ENCODE data around the gene PDPK1. TPM values are rescaled to one million over a fixed set of nuclear protein-coding genes. Genes with fewer than 3 reads are reported as not detected.
A peak's percentile ranks its signal among the peaks of the same experiment; 100 is the strongest.

PDPK1 gene
- total RNA-seq, 1 donor from 2014 or later, result 113 TPM

- Mint-ChIP-seq H3K4me3 (ENCODE audit: unreplicated experiment) (no peak overlapping the region), H3K27me3 (ENCODE audit: unreplicated experiment) (no peaks in the 10 kb centered on the region), H3K4me1 (ENCODE audit: low read depth, unreplicated experiment) (no peaks in the 10 kb centered on the region), H3K27ac (ENCODE audit: unreplicated experiment) (peak overlapping the region; percentile 43), H3K9me3 (ENCODE audit: unreplicated experiment) (peaks cover 5% of the 10 kb centered on the region), H3K36me3 (ENCODE audit: unreplicated experiment) (no peaks in the 10 kb centered on the region)
- DNase-seq, result no peak
- TF ChIP-seq, protein P1, sequence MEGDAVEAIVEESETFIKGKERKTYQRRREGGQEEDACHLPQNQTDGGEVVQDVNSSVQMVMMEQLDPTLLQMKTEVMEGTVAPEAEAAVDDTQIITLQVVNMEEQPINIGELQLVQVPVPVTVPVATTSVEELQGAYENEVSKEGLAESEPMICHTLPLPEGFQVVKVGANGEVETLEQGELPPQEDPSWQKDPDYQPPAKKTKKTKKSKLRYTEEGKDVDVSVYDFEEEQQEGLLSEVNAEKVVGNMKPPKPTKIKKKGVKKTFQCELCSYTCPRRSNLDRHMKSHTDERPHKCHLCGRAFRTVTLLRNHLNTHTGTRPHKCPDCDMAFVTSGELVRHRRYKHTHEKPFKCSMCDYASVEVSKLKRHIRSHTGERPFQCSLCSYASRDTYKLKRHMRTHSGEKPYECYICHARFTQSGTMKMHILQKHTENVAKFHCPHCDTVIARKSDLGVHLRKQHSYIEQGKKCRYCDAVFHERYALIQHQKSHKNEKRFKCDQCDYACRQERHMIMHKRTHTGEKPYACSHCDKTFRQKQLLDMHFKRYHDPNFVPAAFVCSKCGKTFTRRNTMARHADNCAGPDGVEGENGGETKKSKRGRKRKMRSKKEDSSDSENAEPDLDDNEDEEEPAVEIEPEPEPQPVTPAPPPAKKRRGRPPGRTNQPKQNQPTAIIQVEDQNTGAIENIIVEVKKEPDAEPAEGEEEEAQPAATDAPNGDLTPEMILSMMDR (IDR thresholded peaks at IDR 0.05; ENCODE audit: partially characterized antibody, unreplicated experiment), result no peak
These were observed 50.2 kb downstream of the PDPK1 start for GRCh38 chr16:2587891-2588565.

DNA sequence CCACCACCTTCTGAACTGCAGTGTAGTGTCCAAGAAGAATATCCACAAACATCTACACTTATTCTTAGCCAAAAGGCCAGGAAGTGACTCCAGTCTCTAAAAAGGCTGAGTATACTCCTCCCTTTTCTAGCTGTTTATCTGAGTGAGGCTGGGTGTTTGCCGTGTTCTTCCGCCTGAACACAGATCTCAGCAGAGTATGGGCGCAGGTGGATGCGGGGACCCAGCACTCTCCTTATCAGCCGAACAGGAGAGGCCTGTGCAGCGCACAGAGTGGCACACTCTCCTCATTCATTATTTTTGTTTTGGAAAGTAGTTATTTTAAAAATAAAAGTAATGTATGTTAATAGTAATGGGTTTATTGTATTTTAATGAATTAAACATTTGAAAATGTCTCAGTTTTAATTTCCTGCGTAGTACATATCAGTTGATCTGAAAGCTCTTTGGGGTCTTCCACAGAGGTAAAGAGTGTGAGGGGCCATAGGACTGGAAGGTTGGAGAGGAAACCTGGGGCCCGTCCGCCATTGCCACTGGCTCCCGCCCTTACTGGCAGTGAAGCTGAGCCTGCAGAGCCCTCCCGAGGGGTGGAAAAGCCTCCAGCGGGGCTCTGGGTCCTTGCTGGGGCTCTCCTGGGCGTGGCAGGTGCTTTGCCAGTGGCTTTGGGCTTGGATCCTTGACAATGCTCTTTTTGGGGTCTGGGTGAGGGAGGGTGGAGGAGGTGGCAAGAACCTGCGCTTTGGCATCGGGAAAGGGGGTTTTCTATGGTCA lies 53.8 kb downstream of the PDPK1 start:
- H3K9me3 Mint-ChIP-seq (ENCODE audit: unreplicated experiment), result peaks cover 9% of the 10 kb centered on the region
- H3K27ac Mint-ChIP-seq (ENCODE audit: unreplicated experiment), result peak overlapping the region; percentile 33
- H3K27me3 Mint-ChIP-seq (ENCODE audit: unreplicated experiment), result peaks cover 5% of the 10 kb centered on the region
- no peak for DNase-seq
- H3K4me3 Mint-ChIP-seq (ENCODE audit: unreplicated experiment), result no peak overlapping the region
- H3K36me3 Mint-ChIP-seq (ENCODE audit: unreplicated experiment), result no peaks in the 10 kb centered on the region
- peaks cover 9% of the 10 kb centered on the region for H3K4me1 Mint-ChIP-seq (ENCODE audit: low read depth, unreplicated experiment)
- TF ChIP-seq, protein P1 (IDR thresholded peaks at IDR 0.05; ENCODE audit: partially characterized antibody, unreplicated experiment), result no peak

GRCh38 chr16:2592786-2593185 lies 55.0 kb downstream of the PDPK1 start:
- no peak for DNase-seq
- Mint-ChIP-seq H3K4me1 (ENCODE audit: low read depth, unreplicated experiment) (peaks cover 9% of the 10 kb centered on the region), H3K36me3 (ENCODE audit: unreplicated experiment) (no peaks in the 10 kb centered on the region), H3K27me3 (ENCODE audit: unreplicated experiment) (peaks cover 5% of the 10 kb centered on the region), H3K4me3 (ENCODE audit: unreplicated experiment) (no peak overlapping the region), H3K27ac (ENCODE audit: unreplicated experiment) (no peak overlapping the region), H3K9me3 (ENCODE audit: unreplicated experiment) (peaks cover 9% of the 10 kb centered on the region)
- TF ChIP-seq, protein P1 (IDR thresholded peaks at IDR 0.05; ENCODE audit: partially characterized antibody, unreplicated experiment), result no peak

- peaks cover 5% of the 10 kb centered on the region for H3K27me3 Mint-ChIP-seq (ENCODE audit: unreplicated experiment)
- H3K9me3 Mint-ChIP-seq (ENCODE audit: unreplicated experiment), result peaks cover 9% of the 10 kb centered on the region
- TF ChIP-seq, protein P1 (IDR thresholded peaks at IDR 0.05; ENCODE audit: partially characterized antibody, unreplicated experiment), result no peak
- H3K36me3 Mint-ChIP-seq (ENCODE audit: unreplicated experiment), result no peaks in the 10 kb centered on the region
- no peak for DNase-seq
- H3K4me3 Mint-ChIP-seq (ENCODE audit: unreplicated experiment), result no peak overlapping the region
- peaks cover 9% of the 10 kb centered on the region for H3K4me1 Mint-ChIP-seq (ENCODE audit: low read depth, unreplicated experiment)
- H3K27ac Mint-ChIP-seq (ENCODE audit: unreplicated experiment), result no peak overlapping the region
These were observed 57.8 kb downstream of the PDPK1 start for GRCh38 chr16:2595393-2596205.
